GM12873 (cell line): ENCODE measurements around the gene NHLH1.

Source experiments
- TF ChIP-seq, protein P1 (sequence below): IDR thresholded peaks from 2 replicates; pipeline ENCODE4 v1.5.1; 2012; ENCODE audit warnings: low read depth, mild to moderate bottlenecking, moderate library complexity, low read length, control low read depth; ENCODE audit not compliant: insufficient read depth; ENCODE audit errors: missing control alignments

Gene NHLH1

DNA sequence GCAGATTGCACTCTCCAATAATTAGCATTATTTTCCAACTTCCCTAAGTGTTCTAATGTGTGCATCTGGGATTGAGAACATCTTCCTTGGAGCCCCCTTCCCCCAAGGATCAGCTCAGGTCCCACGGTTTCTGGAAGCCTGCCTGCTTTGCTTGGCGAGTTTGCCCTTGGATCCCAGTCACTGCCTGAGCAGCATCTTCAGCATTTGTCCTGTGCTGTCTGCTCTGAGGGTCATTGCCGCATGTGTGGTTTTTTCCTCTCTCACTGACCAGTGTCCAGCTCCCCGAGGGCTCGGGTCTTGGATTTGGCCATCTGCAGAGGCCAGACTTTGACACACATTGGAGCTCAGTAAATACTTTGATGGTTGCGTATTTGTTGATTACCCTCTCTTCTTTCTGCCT is 51.6 kb downstream of the NHLH1 start:
- TF ChIP-seq, protein P1, sequence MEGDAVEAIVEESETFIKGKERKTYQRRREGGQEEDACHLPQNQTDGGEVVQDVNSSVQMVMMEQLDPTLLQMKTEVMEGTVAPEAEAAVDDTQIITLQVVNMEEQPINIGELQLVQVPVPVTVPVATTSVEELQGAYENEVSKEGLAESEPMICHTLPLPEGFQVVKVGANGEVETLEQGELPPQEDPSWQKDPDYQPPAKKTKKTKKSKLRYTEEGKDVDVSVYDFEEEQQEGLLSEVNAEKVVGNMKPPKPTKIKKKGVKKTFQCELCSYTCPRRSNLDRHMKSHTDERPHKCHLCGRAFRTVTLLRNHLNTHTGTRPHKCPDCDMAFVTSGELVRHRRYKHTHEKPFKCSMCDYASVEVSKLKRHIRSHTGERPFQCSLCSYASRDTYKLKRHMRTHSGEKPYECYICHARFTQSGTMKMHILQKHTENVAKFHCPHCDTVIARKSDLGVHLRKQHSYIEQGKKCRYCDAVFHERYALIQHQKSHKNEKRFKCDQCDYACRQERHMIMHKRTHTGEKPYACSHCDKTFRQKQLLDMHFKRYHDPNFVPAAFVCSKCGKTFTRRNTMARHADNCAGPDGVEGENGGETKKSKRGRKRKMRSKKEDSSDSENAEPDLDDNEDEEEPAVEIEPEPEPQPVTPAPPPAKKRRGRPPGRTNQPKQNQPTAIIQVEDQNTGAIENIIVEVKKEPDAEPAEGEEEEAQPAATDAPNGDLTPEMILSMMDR: no peak

GRCh38 chr1:160419150-160419837 is 52.4 kb downstream of the NHLH1 start:
- TF ChIP-seq, protein P1: no peak

GRCh38 chr1:160419838-160420169 is 52.9 kb downstream of the NHLH1 start:
- TF ChIP-seq, protein P1: no peak

- TF ChIP-seq, protein P1: no peak
These were observed 54.3 kb downstream of the NHLH1 start for GRCh38 chr1:160420881-160421842.

DNA sequence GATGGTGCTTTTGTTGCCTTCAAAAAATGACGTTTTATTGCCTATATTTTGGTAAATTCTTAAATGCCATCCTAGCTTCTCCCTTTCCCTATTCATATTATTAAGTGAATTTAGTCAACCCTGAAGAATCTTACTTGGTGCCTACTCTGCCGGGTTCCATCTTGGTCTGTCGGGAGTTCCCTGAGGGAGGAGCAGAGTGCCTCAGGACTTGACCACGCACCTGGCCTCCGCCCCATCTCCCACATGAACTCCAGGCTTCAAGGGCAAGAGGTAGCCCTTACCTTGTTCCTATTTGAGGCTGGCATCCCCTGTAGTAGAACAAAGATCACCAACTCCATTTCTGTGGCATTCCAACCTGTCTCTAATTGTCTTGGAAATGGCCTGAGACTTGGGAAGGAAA is 55.0 kb downstream of the NHLH1 start:
- TF ChIP-seq, protein P1: no peak
